Panc1 (cell line): ENCODE results near the gene RNF213.

ENCODE experiments used
- POLR2AphosphoS5 ChIP-seq: IDR thresholded peaks from 2 replicates; pipeline ENCODE4 v1.6.1; 2012; ENCODE audit warnings: mild to moderate bottlenecking, low read depth, low read length, moderate library complexity
- SIN3A ChIP-seq: IDR thresholded peaks from 2 replicates; pipeline ENCODE4 v1.6.1; 2012; ENCODE audit warnings: low read depth, mild to moderate bottlenecking, low read length, moderate library complexity, borderline replicate concordance; ENCODE audit not compliant: insufficient read depth
- TCF7L2 ChIP-seq: IDR thresholded peaks from 2 replicates; pipeline ENCODE4 v1.6.1; 2011; ENCODE audit warnings: mild to moderate bottlenecking, low read depth, low read length, inconsistent platforms
- TF ChIP-seq, protein P1 (sequence below): fragments of 450-650 bp; IDR thresholded peaks from 2 replicates; pipeline ENCODE4 v1.5.1; 2017; ENCODE audit warnings: mild to moderate bottlenecking

DNA sequence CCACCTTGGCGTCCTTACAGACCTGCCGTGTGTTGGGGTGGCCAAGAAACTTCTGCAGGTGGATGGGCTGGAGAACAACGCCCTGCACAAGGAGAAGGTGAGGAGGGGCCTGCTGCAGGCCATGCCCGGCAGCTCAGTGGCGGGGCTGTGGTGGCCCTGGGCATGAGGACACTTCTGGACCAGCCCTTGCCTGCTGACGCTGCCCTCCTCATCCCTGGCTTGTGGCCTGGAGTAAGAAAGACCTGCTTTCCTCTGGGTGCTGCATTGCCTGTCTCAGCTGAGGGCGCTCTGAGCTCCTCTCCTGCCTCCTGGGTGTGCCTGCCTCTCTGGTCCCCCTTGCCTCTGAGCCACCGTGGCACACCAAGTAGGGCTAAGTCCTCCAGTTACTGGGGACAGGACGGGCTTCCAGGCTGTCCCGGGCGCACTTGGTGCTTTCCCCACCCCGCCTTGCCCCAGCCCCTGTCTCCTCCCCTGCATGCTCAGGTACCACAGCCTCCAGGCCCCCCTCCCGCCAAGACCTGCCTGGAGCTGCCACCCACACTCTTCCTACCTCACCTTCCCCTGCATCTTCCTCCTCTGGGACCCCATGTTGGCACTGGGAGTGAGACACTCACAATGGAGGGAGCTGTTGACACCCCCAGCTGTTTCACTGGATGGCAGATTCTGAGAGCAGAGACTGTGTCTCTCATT, 163.0 kb downstream of the RNF213 start:
- TF ChIP-seq POLR2AphosphoS5 (no peak), SIN3A (no peak), TCF7L2 (no peak)
- TF ChIP-seq, protein P1, sequence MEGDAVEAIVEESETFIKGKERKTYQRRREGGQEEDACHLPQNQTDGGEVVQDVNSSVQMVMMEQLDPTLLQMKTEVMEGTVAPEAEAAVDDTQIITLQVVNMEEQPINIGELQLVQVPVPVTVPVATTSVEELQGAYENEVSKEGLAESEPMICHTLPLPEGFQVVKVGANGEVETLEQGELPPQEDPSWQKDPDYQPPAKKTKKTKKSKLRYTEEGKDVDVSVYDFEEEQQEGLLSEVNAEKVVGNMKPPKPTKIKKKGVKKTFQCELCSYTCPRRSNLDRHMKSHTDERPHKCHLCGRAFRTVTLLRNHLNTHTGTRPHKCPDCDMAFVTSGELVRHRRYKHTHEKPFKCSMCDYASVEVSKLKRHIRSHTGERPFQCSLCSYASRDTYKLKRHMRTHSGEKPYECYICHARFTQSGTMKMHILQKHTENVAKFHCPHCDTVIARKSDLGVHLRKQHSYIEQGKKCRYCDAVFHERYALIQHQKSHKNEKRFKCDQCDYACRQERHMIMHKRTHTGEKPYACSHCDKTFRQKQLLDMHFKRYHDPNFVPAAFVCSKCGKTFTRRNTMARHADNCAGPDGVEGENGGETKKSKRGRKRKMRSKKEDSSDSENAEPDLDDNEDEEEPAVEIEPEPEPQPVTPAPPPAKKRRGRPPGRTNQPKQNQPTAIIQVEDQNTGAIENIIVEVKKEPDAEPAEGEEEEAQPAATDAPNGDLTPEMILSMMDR: no peak
